Endodermal cell (in vitro differentiated cells): ENCODE data around the gene GTF2IRD1. TPM values are rescaled to one million over a fixed set of nuclear protein-coding genes. Genes with fewer than 3 reads are reported as not detected.
A peak's percentile ranks its signal among the peaks of the same experiment; 100 is the strongest.

Experiments used
- DNase-seq: peaks from one replicate; pipeline ENCODE4 v3.0.0-alpha.2; 2017
- H3K27ac ChIP-seq: 2 replicates; pipeline ENCODE4 v1.5.1; 2013; ENCODE audit warnings: mild to moderate bottlenecking, low read depth, low read length, moderate library complexity
- H3K27me3 ChIP-seq: 2 replicates; pipeline ENCODE4 v1.6.1; 2013; ENCODE audit warnings: mild to moderate bottlenecking, low read length, moderate library complexity; ENCODE audit not compliant: insufficient read depth, control insufficient read depth, poor library complexity, severe bottlenecking
- H3K36me3 ChIP-seq: 2 replicates; pipeline ENCODE4 v1.7.0; 2013; ENCODE audit warnings: mild to moderate bottlenecking, low read length, moderate library complexity; ENCODE audit not compliant: control insufficient read depth, insufficient read depth
- H3K4me1 ChIP-seq: one replicate; pipeline ENCODE4 v1.7.0; 2013; ENCODE audit warnings: low read length; ENCODE audit not compliant: control insufficient read depth, insufficient read depth
- H3K4me3 ChIP-seq: 2 replicates; pipeline ENCODE4 v1.5.1; 2013; ENCODE audit warnings: mild to moderate bottlenecking, low read length, moderate library complexity
- H3K9ac ChIP-seq: 2 replicates; pipeline ENCODE4 v1.6.1; 2013; ENCODE audit warnings: mild to moderate bottlenecking, low read length, moderate library complexity; ENCODE audit not compliant: poor library complexity, severe bottlenecking; ENCODE audit errors: extremely low read depth
- H3K9me3 ChIP-seq: 2 replicates; pipeline ENCODE4 v1.6.1; 2013; ENCODE audit warnings: mild to moderate bottlenecking, low read length, moderate library complexity; ENCODE audit not compliant: control insufficient read depth
- H3K27ac Mint-ChIP-seq: 2 replicates; pipeline ENCODE4 v1.8.0; 2020; ENCODE audit warnings: mixed read lengths
- H3K27me3 Mint-ChIP-seq: 2 replicates; pipeline ENCODE4 v1.8.0; 2021; ENCODE audit warnings: mild to moderate bottlenecking, mixed read lengths; ENCODE audit not compliant: insufficient read depth
- H3K36me3 Mint-ChIP-seq: 2 replicates; pipeline ENCODE4 v1.8.0; 2020; ENCODE audit warnings: low read depth, mixed read lengths
- H3K4me1 Mint-ChIP-seq: 2 replicates; pipeline ENCODE4 v1.8.0; 2020; ENCODE audit warnings: mixed read lengths
- H3K4me3 Mint-ChIP-seq: 2 replicates; pipeline ENCODE4 v1.8.0; 2020; ENCODE audit warnings: mild to moderate bottlenecking, moderate library complexity, mixed read lengths
- H3K9me3 Mint-ChIP-seq: 2 replicates; pipeline ENCODE4 v1.8.0; 2020; ENCODE audit warnings: mild to moderate bottlenecking, mixed read lengths
- WGBS, 2 experiments: methylation state at CpG; one replicate each; pipeline versions ENCODE4 v1.1.5 to v1.1.7; 2013; ENCODE audit warnings: missing lambda C conversion rate in 2 of 2, mixed read lengths in 1 of 2; ENCODE audit not compliant: insufficient coverage in 1 of 2, insufficient read length in 1 of 2; 5-methylcytosine and 5-hydroxymethylcytosine counted together
- total RNA-seq, 2 donors: library from RNA; stranded (reverse); fragmentation: NEBNext Ultra II Directional in 1 of 2; extraction: Animal tissue kit (Norgen Biotek cat#: 25700) in 1 of 2; gene quantifications; 2 replicates in 1 of 2; 3 replicates in 1 of 2; pipeline ENCODE4 v1.2.1, GENCODE V29; 2021
- TF ChIP-seq, protein P1 (sequence below): fragments of 200-600 bp; sonication (generic); conservative IDR thresholded peaks from 2 replicates; pipeline ENCODE4 v1.5.0; 2021; ENCODE audit warnings: antibody characterized with exemption, mild to moderate bottlenecking

GTF2IRD1 gene
- total RNA-seq, 2 donors from 2014 or later: 54.8 to 84.4 TPM

DNA sequence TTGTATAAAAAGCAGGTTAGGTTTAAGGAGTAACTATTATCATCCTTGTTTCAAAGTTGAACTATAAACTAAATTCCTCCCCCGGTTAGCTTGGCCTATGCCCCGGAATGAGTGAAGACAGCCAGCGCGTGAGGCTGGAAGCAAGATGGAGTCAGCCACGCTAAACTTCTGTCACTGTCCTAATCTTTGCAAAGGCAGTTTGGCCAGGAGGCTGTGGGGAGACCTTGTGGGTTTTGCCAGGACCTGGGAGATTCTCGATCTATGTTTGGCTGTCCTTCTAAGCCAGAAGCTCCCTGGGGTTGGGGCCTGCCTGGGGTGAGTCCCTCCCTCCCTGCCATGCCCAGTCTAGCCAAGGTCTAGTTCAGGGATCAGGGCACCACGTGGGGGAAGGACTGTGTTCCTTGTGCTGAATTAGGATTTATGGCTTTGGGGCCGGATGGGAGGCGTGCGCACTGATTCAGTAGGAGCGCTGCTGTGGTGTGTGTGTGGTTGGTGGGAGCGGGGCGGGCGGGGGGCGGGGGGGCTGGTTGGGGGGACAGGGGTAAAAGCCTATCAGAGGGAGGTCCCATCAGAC is 871 bp upstream of the GTF2IRD1 start:
- H3K27me3 Mint-ChIP-seq: no peaks in the 10 kb centered on the region
- peak overlapping the region; percentile 67 for H3K4me3 Mint-ChIP-seq
- H3K36me3 Mint-ChIP-seq: peaks cover 5% of the 10 kb centered on the region
- Histone ChIP-seq H3K9me3 (peaks cover 6% of the 10 kb centered on the region), H3K27ac (peak overlapping the region; percentile 91), H3K9ac (peak overlapping the region; percentile 70), H3K36me3 (no peaks in the 10 kb centered on the region), H3K27me3 (no peaks in the 10 kb centered on the region), H3K4me1 (no peaks in the 10 kb centered on the region), H3K4me3 (no peak overlapping the region)
- peak; percentile 62 for DNase-seq
- 88 to 90% methylated on average over 2 to 8 of the region's 15 CpGs for WGBS, 2 experiments
- peaks cover 7% of the 10 kb centered on the region for H3K9me3 Mint-ChIP-seq
- TF ChIP-seq, protein P1, sequence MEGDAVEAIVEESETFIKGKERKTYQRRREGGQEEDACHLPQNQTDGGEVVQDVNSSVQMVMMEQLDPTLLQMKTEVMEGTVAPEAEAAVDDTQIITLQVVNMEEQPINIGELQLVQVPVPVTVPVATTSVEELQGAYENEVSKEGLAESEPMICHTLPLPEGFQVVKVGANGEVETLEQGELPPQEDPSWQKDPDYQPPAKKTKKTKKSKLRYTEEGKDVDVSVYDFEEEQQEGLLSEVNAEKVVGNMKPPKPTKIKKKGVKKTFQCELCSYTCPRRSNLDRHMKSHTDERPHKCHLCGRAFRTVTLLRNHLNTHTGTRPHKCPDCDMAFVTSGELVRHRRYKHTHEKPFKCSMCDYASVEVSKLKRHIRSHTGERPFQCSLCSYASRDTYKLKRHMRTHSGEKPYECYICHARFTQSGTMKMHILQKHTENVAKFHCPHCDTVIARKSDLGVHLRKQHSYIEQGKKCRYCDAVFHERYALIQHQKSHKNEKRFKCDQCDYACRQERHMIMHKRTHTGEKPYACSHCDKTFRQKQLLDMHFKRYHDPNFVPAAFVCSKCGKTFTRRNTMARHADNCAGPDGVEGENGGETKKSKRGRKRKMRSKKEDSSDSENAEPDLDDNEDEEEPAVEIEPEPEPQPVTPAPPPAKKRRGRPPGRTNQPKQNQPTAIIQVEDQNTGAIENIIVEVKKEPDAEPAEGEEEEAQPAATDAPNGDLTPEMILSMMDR: no peak
- H3K27ac Mint-ChIP-seq: no peak overlapping the region
- peaks cover 14% of the 10 kb centered on the region for H3K4me1 Mint-ChIP-seq

DNA sequence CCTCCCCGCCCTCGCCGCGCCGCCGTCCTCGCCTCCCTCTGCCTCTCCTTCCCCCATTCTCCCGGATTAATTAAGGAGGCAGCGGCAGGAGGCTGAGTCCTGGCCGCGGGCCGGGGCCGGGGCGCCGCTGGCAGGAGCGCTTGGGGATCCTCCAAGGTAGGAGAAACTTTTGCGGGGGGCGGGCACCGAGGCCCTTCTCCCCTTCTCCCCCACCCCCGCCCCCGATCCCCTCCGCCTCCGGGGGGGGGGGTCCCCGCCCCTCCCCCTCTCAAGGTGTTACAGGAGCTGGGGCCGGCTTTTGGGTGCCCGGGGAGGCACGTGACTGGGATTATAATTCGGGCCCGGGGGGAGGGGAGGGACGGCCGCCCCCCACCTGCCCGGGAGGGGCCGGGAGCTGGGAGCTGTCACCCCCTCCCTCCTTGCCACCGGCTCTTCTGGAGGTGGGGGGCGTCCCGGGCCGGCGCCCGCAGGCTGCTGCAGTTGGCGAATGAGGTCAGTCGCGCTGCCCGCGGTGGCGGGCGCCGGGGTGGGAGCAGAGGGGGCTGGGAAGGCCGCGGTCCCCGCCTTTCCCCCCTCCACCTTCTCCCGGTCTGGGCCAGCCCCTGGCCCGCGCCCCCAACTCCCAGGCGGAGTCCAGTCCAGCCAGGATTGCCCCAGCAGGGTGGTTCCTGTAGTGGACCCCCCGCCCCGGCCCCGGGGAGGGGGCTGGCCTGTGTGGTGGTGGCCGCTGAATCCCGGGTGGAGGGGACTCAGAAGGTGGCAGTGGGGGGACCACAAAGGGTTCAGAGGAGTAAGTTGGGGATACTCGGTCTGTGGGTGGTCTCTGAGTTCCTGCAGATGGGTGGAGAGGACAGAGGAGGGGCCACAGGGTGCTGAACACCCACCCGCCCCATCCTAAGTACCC is 567 bp downstream of the GTF2IRD1 start:
- 3 to 6% methylated on average over 3 to 39 of the region's 61 CpGs for WGBS, 2 experiments

DNA sequence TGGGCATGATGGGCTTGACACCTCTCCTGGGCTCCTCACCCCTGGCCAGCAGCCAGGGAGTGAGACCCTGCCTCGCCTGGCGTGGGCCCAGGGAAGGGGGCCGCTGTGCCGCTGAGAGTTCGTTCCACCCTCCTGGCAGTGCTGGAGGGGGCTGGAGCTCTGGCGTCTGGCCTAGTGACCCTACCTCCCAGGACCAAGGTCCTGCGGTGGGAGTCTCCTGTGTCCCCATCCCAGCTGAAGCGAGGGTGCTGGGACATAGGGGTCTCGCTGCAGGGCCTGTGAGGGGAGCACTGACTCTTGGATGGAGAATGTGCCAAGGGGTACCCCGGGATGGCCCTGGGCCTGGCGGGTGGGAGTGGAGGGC is 1.2 kb downstream of the GTF2IRD1 start:
- H3K36me3 ChIP-seq: peaks cover 4% of the 10 kb centered on the region
- H3K27ac Mint-ChIP-seq: peak overlapping the region; percentile 68
- H3K27ac ChIP-seq: peak overlapping the region; percentile 68
- peak overlapping the region; percentile 72 for H3K9ac ChIP-seq
- 56 to 63% methylated on average over 3 to 11 of the region's 11 CpGs for WGBS, 2 experiments
- no peaks in the 10 kb centered on the region for H3K27me3 ChIP-seq
- H3K36me3 Mint-ChIP-seq: peaks cover 7% of the 10 kb centered on the region
- peaks cover 7% of the 10 kb centered on the region for H3K9me3 Mint-ChIP-seq
- peaks cover 20% of the 10 kb centered on the region for H3K4me1 Mint-ChIP-seq
- H3K4me1 ChIP-seq: no peaks in the 10 kb centered on the region
- H3K27me3 Mint-ChIP-seq: no peaks in the 10 kb centered on the region
- peaks cover 6% of the 10 kb centered on the region for H3K9me3 ChIP-seq
- peak overlapping the region; percentile 86 for H3K4me3 ChIP-seq
- H3K4me3 Mint-ChIP-seq: peak overlapping the region; percentile 67
- TF ChIP-seq, protein P1: no peak
- DNase-seq: peak; percentile 69

More for the DNA sequence above, 567 bp downstream of the GTF2IRD1 start:
- Mint-ChIP-seq H3K4me1 (peaks cover 18% of the 10 kb centered on the region), H3K4me3 (peak overlapping the region; percentile 67), H3K27ac (peak overlapping the region; percentile 68), H3K27me3 (no peaks in the 10 kb centered on the region), H3K36me3 (peaks cover 7% of the 10 kb centered on the region), H3K9me3 (peaks cover 7% of the 10 kb centered on the region)
- Histone ChIP-seq H3K4me1 (no peaks in the 10 kb centered on the region), H3K36me3 (no peaks in the 10 kb centered on the region), H3K4me3 (peak overlapping the region; percentile 86), H3K27me3 (no peaks in the 10 kb centered on the region), H3K9me3 (peaks cover 6% of the 10 kb centered on the region), H3K27ac (peak overlapping the region; percentile 68), H3K9ac (peak overlapping the region; percentile 72)
- TF ChIP-seq, protein P1: no peak
- DNase-seq: peak; percentile 74
